Naive thymus-derived CD4-positive, alpha-beta T cell (primary cell): ENCODE results near the gene SCYGR3. TPM values are rescaled to one million over a fixed set of nuclear protein-coding genes. Genes with fewer than 3 reads are reported as not detected.

Experiments used
- ATAC-seq: fragments of 150-1000 bp; cut with Tn5 transposase; 2 replicates; pipeline ENCODE4 v1.10.0; 2021; ENCODE audit warnings: mild to moderate bottlenecking, moderate library complexity
- CTCF ChIA-PET: fragments of 350-600 bp; sonication (Branson Sonifier 250); formaldehyde crosslinking; loops from one replicate; lab custom pipeline; 2021; ENCODE audit warnings: antibody characterized with exemption; lab: Charles Lee
- POLR2A ChIA-PET: fragments of 350-600 bp; sonication (Branson Sonifier 250); formaldehyde crosslinking; loops from one replicate; lab custom pipeline; 2021; ENCODE audit warnings: antibody characterized with exemption, inconsistent platforms; lab: Charles Lee
- DNase-seq, 9 donors: peaks; one replicate each; pipeline versions ENCODE4 v3.0.0 to v3.0.0-alpha.2; 2020 to 2022; ENCODE audit warnings: mixed read lengths in 1 of 9
- H3K27ac ChIP-seq: one replicate; pipeline ENCODE4 v1.7.0; 2013; ENCODE audit warnings: mild to moderate bottlenecking, low read depth, low read length, moderate library complexity
- H3K27me3 ChIP-seq, 2 donors: one replicate each; pipeline ENCODE4 v1.7.0; 2013; ENCODE audit warnings: low read length in 2 of 2, mild to moderate bottlenecking in 2 of 2, moderate library complexity in 2 of 2; ENCODE audit not compliant: control insufficient read depth in 2 of 2, insufficient read depth in 2 of 2
- H3K36me3 ChIP-seq, 3 experiments: 1 replicate in 2 of 3; 2 replicates in 1 of 3; pipeline ENCODE4 v1.7.0; 2013; ENCODE audit warnings: low read length in 3 of 3, mild to moderate bottlenecking in 3 of 3, moderate library complexity in 1 of 3; ENCODE audit not compliant: insufficient read depth in 3 of 3, control insufficient read depth in 2 of 3
- H3K4me1 ChIP-seq, 2 donors: one replicate each; pipeline ENCODE4 v1.7.0; 2013; ENCODE audit warnings: low read length in 2 of 2, mild to moderate bottlenecking in 2 of 2, moderate library complexity in 1 of 2; ENCODE audit not compliant: control insufficient read depth in 2 of 2, insufficient read depth in 2 of 2
- H3K4me3 ChIP-seq: 2 replicates; pipeline ENCODE4 v1.7.0; 2013; ENCODE audit warnings: mild to moderate bottlenecking, low read length
- H3K9me3 ChIP-seq, 3 experiments: 1 replicate in 2 of 3; 2 replicates in 1 of 3; pipeline ENCODE4 v1.7.0; 2013; ENCODE audit warnings: low read length in 3 of 3; ENCODE audit not compliant: control insufficient read depth in 2 of 3
- H3K27ac Mint-ChIP-seq, 9 donors: one replicate each; pipeline ENCODE4 v1.8.0; 2020 to 2022; ENCODE audit warnings: mixed read lengths in 9 of 9, mild to moderate bottlenecking in 8 of 9, moderate library complexity in 5 of 9, inconsistent platforms in 2 of 9
- H3K27me3 Mint-ChIP-seq, 5 donors: one replicate each; pipeline ENCODE4 v1.8.0; 2021 to 2022; ENCODE audit warnings: mixed read lengths in 5 of 5, mild to moderate bottlenecking in 1 of 5
- H3K36me3 Mint-ChIP-seq, 5 donors: one replicate each; pipeline ENCODE4 v1.8.0; 2020 to 2022; ENCODE audit warnings: mixed read lengths in 5 of 5, mild to moderate bottlenecking in 3 of 5, inconsistent platforms in 1 of 5
- H3K4me1 Mint-ChIP-seq, 7 donors: one replicate each; pipeline ENCODE4 v1.8.0; 2020 to 2022; ENCODE audit warnings: mixed read lengths in 7 of 7, mild to moderate bottlenecking in 3 of 7, inconsistent platforms in 1 of 7
- H3K4me3 Mint-ChIP-seq, 10 donors: one replicate each; pipeline ENCODE4 v1.8.0; 2020 to 2022; ENCODE audit warnings: mild to moderate bottlenecking in 10 of 10, mixed read lengths in 10 of 10, moderate library complexity in 6 of 10, inconsistent platforms in 2 of 10
- H3K9me3 Mint-ChIP-seq, 11 donors: one replicate each; pipeline ENCODE4 v1.8.0; 2020 to 2022; ENCODE audit warnings: mixed read lengths in 11 of 11, mild to moderate bottlenecking in 4 of 11, inconsistent platforms in 1 of 11, moderate library complexity in 1 of 11
- intact Hi-C, 2 donors: fragments of 100-400 bp; cut with micrococcal nuclease; formaldehyde crosslinking; loops; one replicate each; pipeline ENCODE4 v1.15.1; 2023
- polyA plus RNA-seq, 2 donors: library from polyadenylated mRNA; unstranded; fragments of 300-500 nt; fragmentation: Illumina TruSeq; gene quantifications; one replicate each; pipeline ENCODE4 v1.2.3, GENCODE V29; 2021
- total RNA-seq, 6 experiments: library from RNA in 5 of 6; stranded (reverse) in 5 of 6; gene quantifications; 1 replicate in 5 of 6; 2 replicates in 1 of 6; pipeline ENCODE4 v1.2.3 and lab custom pipeline; 2021 to 2026

Gene SCYGR3
- total and polyA plus RNA-seq, 7 experiments from 2014 or later, result not detected

DNA sequence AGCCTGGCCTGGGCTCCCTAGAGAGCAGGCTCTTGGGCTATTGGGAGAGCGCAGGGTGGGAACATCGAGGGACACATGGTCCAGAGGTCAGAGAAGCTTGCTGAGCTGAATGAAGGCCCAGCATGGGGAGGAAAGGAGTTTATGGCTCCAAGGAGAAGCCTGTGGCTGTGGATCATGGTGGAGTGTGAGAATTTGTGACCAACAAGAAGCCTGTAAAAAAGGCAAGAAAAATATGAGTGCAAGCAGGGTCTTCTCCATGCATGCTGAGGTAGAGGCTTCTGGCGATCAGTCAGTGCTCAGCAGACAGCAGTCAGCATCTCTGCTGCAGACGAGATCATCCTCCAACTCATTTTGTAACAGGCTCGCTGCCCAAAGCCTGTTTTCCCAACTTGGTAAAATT, 1.3 kb upstream of the SCYGR3 start:
- Mint-ChIP-seq H3K36me3 (no peaks in the 10 kb centered on the region), H3K4me1 (no peaks in the 10 kb centered on the region), H3K27ac (no peak overlapping the region), H3K27me3 (peaks cover 6 to 36% (median 14%) of the 10 kb centered on the region in 5 donors), H3K4me3 (no peak overlapping the region), H3K9me3 (peaks cover 0 to 2% (median 0%) of the 10 kb centered on the region in 11 donors)
- H3K4me3 ChIP-seq, result no peak overlapping the region
- ChIA-PET POLR2A (no interaction called here), CTCF (no interaction called here)
- ATAC-seq (no peak), DNase-seq (no peak)
- no peak overlapping the region for H3K27ac ChIP-seq
- H3K36me3 ChIP-seq, result no peaks in the 10 kb centered on the region
- H3K4me1 ChIP-seq, result no peaks in the 10 kb centered on the region
- no peaks in the 10 kb centered on the region for H3K9me3 ChIP-seq
- intact Hi-C loops, result no loop called here
- H3K27me3 ChIP-seq, result no peaks in the 10 kb centered on the region

DNA sequence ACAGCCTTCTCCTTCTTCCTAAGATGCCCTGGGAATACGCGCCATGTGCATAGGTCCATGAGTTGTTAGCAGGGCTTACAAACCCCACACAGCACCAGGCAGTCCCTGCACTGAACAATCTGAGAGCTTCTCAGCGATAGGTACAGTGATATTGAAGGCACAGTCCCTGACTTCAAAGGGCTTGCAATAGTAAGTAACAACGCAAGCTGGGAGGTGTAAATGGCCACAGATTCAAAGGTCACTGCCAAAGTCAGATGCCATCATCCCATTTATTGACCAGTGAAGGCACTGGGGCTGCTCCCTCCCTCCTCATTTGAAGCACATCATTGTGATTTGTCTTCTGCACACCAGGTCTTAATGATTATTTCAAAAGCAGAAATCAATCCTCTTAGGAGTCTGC, 541 bp upstream of the SCYGR3 start:
- Mint-ChIP-seq H3K4me3 (no peak overlapping the region), H3K4me1 (peaks cover 0 to 2% (median 0%) of the 10 kb centered on the region in 7 donors), H3K27ac (no peak overlapping the region), H3K9me3 (peaks cover 0 to 2% (median 0%) of the 10 kb centered on the region in 11 donors), H3K27me3 (peaks cover 10 to 42% (median 20%) of the 10 kb centered on the region in 5 donors), H3K36me3 (no peaks in the 10 kb centered on the region)
- Histone ChIP-seq H3K27ac (no peak overlapping the region), H3K4me1 (no peaks in the 10 kb centered on the region), H3K27me3 (no peaks in the 10 kb centered on the region), H3K36me3 (no peaks in the 10 kb centered on the region), H3K9me3 (no peaks in the 10 kb centered on the region), H3K4me3 (no peak overlapping the region)
- ATAC-seq, result no peak
- no peak for DNase-seq
- intact Hi-C loops, result no loop called here
- POLR2A ChIA-PET, result no interaction called here
- CTCF ChIA-PET, result no interaction called here

DNA sequence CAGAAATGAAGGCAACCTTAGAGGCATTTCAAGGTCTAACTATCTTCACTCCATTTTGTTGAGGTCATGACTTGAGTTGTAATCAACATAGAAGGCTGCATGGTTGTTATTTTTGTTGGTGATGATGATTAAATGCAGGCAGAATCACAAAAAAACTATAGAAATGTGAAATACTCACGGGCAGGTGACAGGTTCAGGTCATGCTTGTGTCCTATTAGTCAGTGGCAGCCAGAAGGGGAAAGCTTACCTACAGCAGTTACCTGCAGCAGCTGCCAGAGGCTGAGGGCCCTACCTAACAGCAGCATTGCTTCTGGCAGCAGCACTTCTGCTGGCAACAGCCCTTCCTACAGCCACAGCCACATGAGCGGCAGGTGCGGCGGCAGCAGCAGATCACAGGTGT, 394 bp downstream of the SCYGR3 start:
- Mint-ChIP-seq H3K27ac (no peak overlapping the region), H3K36me3 (no peaks in the 10 kb centered on the region), H3K4me3 (no peak overlapping the region), H3K27me3 (peaks cover 16 to 43% (median 27%) of the 10 kb centered on the region in 5 donors), H3K4me1 (peaks cover 0 to 6% (median 0%) of the 10 kb centered on the region in 7 donors), H3K9me3 (peaks cover 0 to 2% (median 0%) of the 10 kb centered on the region in 11 donors)
- Histone ChIP-seq H3K27ac (no peak overlapping the region), H3K4me3 (no peak overlapping the region), H3K4me1 (no peaks in the 10 kb centered on the region), H3K36me3 (no peaks in the 10 kb centered on the region), H3K27me3 (no peaks in the 10 kb centered on the region), H3K9me3 (no peaks in the 10 kb centered on the region)
- ChIA-PET POLR2A (no interaction called here), CTCF (no interaction called here)
- DNase-seq, result no peak
- intact Hi-C loops, result no loop called here
- no peak for ATAC-seq

DNA sequence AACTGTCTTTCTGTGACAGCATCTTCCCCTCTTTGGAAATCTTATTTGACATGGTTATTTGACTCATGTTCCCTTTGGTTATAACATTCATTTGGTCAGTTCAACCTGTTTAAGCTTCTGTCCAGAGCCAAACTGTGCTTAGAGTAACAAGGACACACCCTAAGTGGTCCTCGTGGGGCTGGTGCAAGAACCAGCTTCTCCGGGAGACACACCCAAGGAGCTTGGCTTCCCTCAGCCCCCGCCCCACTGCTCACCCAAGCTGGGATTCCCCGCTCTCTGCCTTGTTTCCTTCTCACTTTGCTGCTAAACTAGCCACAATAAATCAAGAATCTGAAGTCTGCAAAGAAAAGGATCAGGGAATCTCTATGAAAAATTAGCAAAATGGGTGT, 1.4 kb downstream of the SCYGR3 start:
- Mint-ChIP-seq H3K27ac (no peak overlapping the region), H3K4me1 (peaks cover 0 to 13% (median 6%) of the 10 kb centered on the region in 7 donors), H3K9me3 (no peaks in the 10 kb centered on the region), H3K27me3 (peaks cover 20 to 39% (median 31%) of the 10 kb centered on the region in 5 donors), H3K36me3 (no peaks in the 10 kb centered on the region), H3K4me3 (no peak overlapping the region)
- no peaks in the 10 kb centered on the region for H3K27me3 ChIP-seq
- DNase-seq (no peak), ATAC-seq (no peak)
- intact Hi-C loops, result no loop called here
- no peak overlapping the region for H3K27ac ChIP-seq
- ChIA-PET POLR2A (no interaction called here), CTCF (no interaction called here)
- no peaks in the 10 kb centered on the region for H3K9me3 ChIP-seq
- no peak overlapping the region for H3K4me3 ChIP-seq
- peaks cover 0 to 2% of the 10 kb centered on the region in 2 donors for H3K4me1 ChIP-seq
- no peaks in the 10 kb centered on the region for H3K36me3 ChIP-seq

DNA sequence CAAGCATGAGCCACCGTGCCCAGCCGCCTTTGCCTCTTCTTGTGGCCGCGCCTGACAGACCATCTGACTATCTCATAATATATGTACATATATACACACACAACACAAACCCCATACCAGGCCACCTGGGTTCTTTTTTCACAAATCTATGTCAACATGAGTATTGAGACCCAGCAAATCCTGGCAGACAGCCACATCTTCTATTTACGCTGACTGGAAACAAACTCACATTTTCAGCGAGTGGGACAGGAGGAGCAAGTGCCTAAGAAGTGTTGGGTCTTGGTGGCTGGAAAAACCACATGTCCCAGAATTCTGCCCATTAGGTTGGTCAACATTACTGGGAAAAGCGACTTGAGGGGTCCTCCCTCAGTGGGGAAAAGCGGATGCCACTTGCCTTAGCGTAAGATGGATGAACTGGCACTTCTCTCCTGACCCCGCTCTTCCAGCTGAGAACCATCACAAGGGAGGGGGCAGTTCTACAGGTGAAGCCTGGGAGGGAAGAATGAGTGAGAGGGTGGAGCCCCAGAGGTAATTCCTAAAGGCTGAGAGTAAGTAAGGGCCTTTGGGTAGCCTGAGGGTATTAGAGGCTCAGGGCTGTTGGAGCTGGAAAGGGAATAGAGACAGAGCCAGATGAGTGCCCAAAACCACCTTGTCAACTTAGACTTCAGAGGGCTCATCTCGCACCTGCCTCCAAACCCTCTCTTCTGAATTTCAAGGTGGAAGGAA, 1.9 kb downstream of the SCYGR3 start:
- H3K36me3 ChIP-seq, result no peaks in the 10 kb centered on the region
- H3K4me1 Mint-ChIP-seq, result peaks cover 0 to 17% (median 9%) of the 10 kb centered on the region in 7 donors
- H3K27me3 ChIP-seq, result no peaks in the 10 kb centered on the region
- ATAC-seq (no peak), DNase-seq (no peak)
- POLR2A ChIA-PET, result no interaction called here
- peaks cover 20 to 37% (median 31%) of the 10 kb centered on the region in 5 donors for H3K27me3 Mint-ChIP-seq
- H3K4me3 Mint-ChIP-seq, result no peak overlapping the region
- H3K4me1 ChIP-seq, result peaks cover 0 to 4% of the 10 kb centered on the region in 2 donors
- CTCF ChIA-PET, result no interaction called here
- no peak overlapping the region for H3K27ac Mint-ChIP-seq
- no peaks in the 10 kb centered on the region for H3K9me3 Mint-ChIP-seq
- intact Hi-C loops, result no loop called here
- H3K9me3 ChIP-seq, result no peaks in the 10 kb centered on the region
- H3K4me3 ChIP-seq, result no peak overlapping the region
- H3K36me3 Mint-ChIP-seq, result no peaks in the 10 kb centered on the region
- H3K27ac ChIP-seq, result no peak overlapping the region

DNA sequence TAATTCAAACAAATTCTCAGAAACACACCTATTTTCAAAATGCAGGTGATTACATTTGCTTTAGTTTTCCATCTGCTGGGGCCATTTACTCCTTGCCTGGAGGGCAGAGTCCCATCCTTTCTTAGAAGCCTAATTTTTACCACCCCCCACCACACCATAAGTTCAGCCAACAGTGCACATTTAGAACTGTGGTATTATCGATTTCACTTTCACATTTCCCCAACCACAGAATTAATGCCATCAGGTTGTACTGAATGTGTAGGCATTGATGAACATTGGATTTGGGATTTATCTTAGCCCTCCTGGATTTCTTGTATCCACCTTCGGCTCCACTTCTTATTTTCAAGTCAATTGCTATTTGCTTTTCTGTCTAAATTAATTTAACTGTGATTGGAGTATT, 4.5 kb downstream of the SCYGR3 start:
- Histone ChIP-seq H3K27me3 (no peaks in the 10 kb centered on the region), H3K36me3 (no peaks in the 10 kb centered on the region), H3K27ac (no peak overlapping the region), H3K9me3 (no peaks in the 10 kb centered on the region), H3K4me3 (no peak overlapping the region), H3K4me1 (peaks cover 0 to 4% of the 10 kb centered on the region in 2 donors)
- ChIA-PET CTCF (no interaction called here), POLR2A (no interaction called here)
- no peak overlapping the region for H3K4me3 Mint-ChIP-seq
- no peak for DNase-seq
- intact Hi-C loops, result no loop called here
- no peak for ATAC-seq
- peaks cover 31 to 46% (median 40%) of the 10 kb centered on the region in 5 donors for H3K27me3 Mint-ChIP-seq
- H3K9me3 Mint-ChIP-seq, result no peaks in the 10 kb centered on the region
- H3K4me1 Mint-ChIP-seq, result peaks cover 0 to 17% (median 9%) of the 10 kb centered on the region in 7 donors
- H3K27ac Mint-ChIP-seq, result no peak overlapping the region
- no peaks in the 10 kb centered on the region for H3K36me3 Mint-ChIP-seq
